Stomach (tissue), 9 donors: Measurements from ENCODE around the gene COL25A1. TPM values are rescaled to one million over a fixed set of nuclear protein-coding genes. Genes with fewer than 3 reads are reported as not detected.

ENCODE experiments used
- DNase-seq, 2 donors: peaks; one replicate each; pipeline versions ENCODE4 v3.0.0 to v3.0.0-alpha.2; 2013 to 2019
- H3K27ac ChIP-seq, 5 donors: fragments of 200-600 bp in 4 of 5; sonication (generic) in 4 of 5; one replicate each; pipeline ENCODE4 v1.5.1; 2013 to 2019; ENCODE audit warnings: mild to moderate bottlenecking in 1 of 5, moderate library complexity in 1 of 5
- H3K27me3 ChIP-seq, 3 donors: fragments of 200-600 bp; sonication (generic); one replicate each; pipeline ENCODE4 v1.5.1; 2017 to 2019; ENCODE audit warnings: mixed run types in 1 of 3
- H3K36me3 ChIP-seq, 4 donors: fragments of 200-600 bp; sonication (generic); 1 replicate in 3 of 4; 2 replicates in 1 of 4; pipeline ENCODE4 v1.5.1; 2016 to 2019
- H3K4me1 ChIP-seq, 4 donors: fragments of 200-600 bp; sonication (generic); one replicate each; pipeline ENCODE4 v1.5.1; 2016 to 2019
- H3K4me3 ChIP-seq, 4 donors: fragments of 200-600 bp; sonication (generic) in 3 of 4; one replicate each; pipeline ENCODE4 v1.5.1; 2016 to 2019; ENCODE audit warnings: mild to moderate bottlenecking in 1 of 4
- H3K9me3 ChIP-seq, 4 donors: fragments of 200-600 bp; sonication (generic); one replicate each; pipeline ENCODE4 v1.5.1; 2016 to 2019
- EP300 ChIP-seq: sonication (generic); formaldehyde crosslinking; IDR thresholded peaks from one replicate; pipeline ENCODE4 v1.6.1; 2017; ENCODE audit warnings: antibody characterized with exemption
- POLR2A ChIP-seq, 4 donors: fragments of 450-650 bp; IDR thresholded peaks; one replicate each; pipeline ENCODE4 v1.6.1; 2016; ENCODE audit warnings: antibody characterized with exemption in 4 of 4, control low read depth in 2 of 4, mild to moderate bottlenecking in 1 of 4, moderate library complexity in 1 of 4
- POLR2AphosphoS5 ChIP-seq, 3 donors: sonication (generic); formaldehyde crosslinking; IDR thresholded peaks; one replicate each; pipeline ENCODE4 v1.6.1; 2016; ENCODE audit warnings: antibody characterized with exemption in 3 of 3
- WGBS, 5 donors: extraction: QIAGEN DNeasy Blood & Tissue Kit in 3 of 5; methylation state at CpG; one replicate each; pipeline versions ENCODE4 v1.1.5 to v1.1.7; 2013 to 2018; 5-methylcytosine and 5-hydroxymethylcytosine counted together
- intact Hi-C: fragments of 100-400 bp; cut with DNase I; formaldehyde crosslinking; loops from one replicate; pipeline ENCODE4 v1.15.1; 2023; ENCODE audit warnings: low total_unique reads
- polyA plus RNA-seq, 3 donors: library from polyadenylated mRNA; stranded (reverse); fragments of 200-250 nt; gene quantifications; one replicate each; pipeline ENCODE4 v1.2.3, GENCODE V29; 2013
- total RNA-seq, 5 donors: library from RNA; depleted of rRNA; stranded (reverse); fragments of >200 nt; gene quantifications; one replicate each; pipeline versions ENCODE4 v1.1.0 to v1.2.3, GENCODE V29; 2014 to 2016
- TF ChIP-seq, protein P1 (sequence below), 7 experiments: fragments of 450-650 bp in 4 of 7; fragments of 200-600 bp in 3 of 7; sonication (generic) in 3 of 7; IDR thresholded peaks; one replicate each; pipeline ENCODE4 v1.5.1; 2016 to 2019; ENCODE audit warnings: antibody characterized with exemption in 7 of 7, control low read depth in 2 of 7, mild to moderate bottlenecking in 1 of 7
- donor health status: healthy with polysubstance abuse.
- donor health status: Bipolar disorder and iron deficiency.
- donor health status: healthy.

Gene COL25A1
- total and polyA plus RNA-seq, 8 donors, result 0.10 to 4.1 (median 1.5) TPM; not detected in 5

- no peak for DNase-seq
- H3K27ac ChIP-seq, result no peak overlapping the region
- H3K36me3 ChIP-seq, result no peaks in the 10 kb centered on the region
- no peak overlapping the region for H3K4me3 ChIP-seq
- no peaks in the 10 kb centered on the region for H3K27me3 ChIP-seq
- TF ChIP-seq POLR2A (IDR thresholded peaks at IDR 0.05) (no peak), POLR2AphosphoS5 (IDR thresholded peaks at IDR 0.05) (no peak), EP300 (no peak)
- TF ChIP-seq, protein P1, sequence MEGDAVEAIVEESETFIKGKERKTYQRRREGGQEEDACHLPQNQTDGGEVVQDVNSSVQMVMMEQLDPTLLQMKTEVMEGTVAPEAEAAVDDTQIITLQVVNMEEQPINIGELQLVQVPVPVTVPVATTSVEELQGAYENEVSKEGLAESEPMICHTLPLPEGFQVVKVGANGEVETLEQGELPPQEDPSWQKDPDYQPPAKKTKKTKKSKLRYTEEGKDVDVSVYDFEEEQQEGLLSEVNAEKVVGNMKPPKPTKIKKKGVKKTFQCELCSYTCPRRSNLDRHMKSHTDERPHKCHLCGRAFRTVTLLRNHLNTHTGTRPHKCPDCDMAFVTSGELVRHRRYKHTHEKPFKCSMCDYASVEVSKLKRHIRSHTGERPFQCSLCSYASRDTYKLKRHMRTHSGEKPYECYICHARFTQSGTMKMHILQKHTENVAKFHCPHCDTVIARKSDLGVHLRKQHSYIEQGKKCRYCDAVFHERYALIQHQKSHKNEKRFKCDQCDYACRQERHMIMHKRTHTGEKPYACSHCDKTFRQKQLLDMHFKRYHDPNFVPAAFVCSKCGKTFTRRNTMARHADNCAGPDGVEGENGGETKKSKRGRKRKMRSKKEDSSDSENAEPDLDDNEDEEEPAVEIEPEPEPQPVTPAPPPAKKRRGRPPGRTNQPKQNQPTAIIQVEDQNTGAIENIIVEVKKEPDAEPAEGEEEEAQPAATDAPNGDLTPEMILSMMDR (IDR thresholded peaks at IDR 0.05), result no peak
- no peaks in the 10 kb centered on the region for H3K4me1 ChIP-seq
- 66 to 71% (median 69%) methylated on average over 2 of the region's 2 CpGs for WGBS, 5 donors
- intact Hi-C loops, result no loop called here
- peaks cover 6 to 52% (median 34%) of the 10 kb centered on the region in 4 donors for H3K9me3 ChIP-seq
Observed at GRCh38 chr4:109319156-109319555, 16.7 kb upstream of the COL25A1 start.

DNA sequence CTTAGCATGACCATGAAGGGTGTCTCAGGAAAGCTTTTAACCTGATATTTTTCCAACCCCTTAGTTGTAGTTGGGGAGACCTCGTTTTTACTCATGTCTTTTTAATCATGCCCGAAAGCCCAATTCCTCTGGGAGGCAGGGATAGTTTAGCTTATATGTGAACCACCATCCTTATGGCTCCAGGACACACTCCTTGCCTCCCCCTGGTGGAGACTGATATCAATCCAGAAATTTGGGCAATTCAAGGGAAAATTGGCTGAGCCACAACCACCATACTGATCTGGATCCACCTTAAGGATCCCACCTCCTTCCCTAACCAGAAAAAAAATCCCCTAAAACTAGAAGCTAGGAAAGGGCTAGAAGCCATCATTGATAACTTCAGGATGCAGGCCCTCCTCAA, 13.4 kb upstream of the COL25A1 start:
- H3K4me1 ChIP-seq, result no peaks in the 10 kb centered on the region
- 79 to 92% (median 87%) methylated on average over 2 of the region's 2 CpGs for WGBS, 5 donors
- H3K36me3 ChIP-seq, result no peaks in the 10 kb centered on the region
- no peak overlapping the region for H3K27ac ChIP-seq
- peaks cover 0 to 39% (median 26%) of the 10 kb centered on the region in 4 donors for H3K9me3 ChIP-seq
- H3K27me3 ChIP-seq, result no peaks in the 10 kb centered on the region
- TF ChIP-seq EP300 (no peak), POLR2AphosphoS5 (IDR thresholded peaks at IDR 0.05) (no peak), POLR2A (IDR thresholded peaks at IDR 0.05) (no peak)
- TF ChIP-seq, protein P1 (IDR thresholded peaks at IDR 0.05), result no peak
- no peak overlapping the region for H3K4me3 ChIP-seq
- no peak for DNase-seq
- intact Hi-C loops, result no loop called here

GRCh38 chr4:109315341-109315740, 12.9 kb upstream of the COL25A1 start:
- Histone ChIP-seq H3K4me3 (no peak overlapping the region), H3K27ac (no peak overlapping the region), H3K27me3 (no peaks in the 10 kb centered on the region), H3K4me1 (no peaks in the 10 kb centered on the region), H3K36me3 (no peaks in the 10 kb centered on the region), H3K9me3 (peaks cover 0 to 35% (median 25%) of the 10 kb centered on the region in 4 donors)
- intact Hi-C loops, result no loop called here
- TF ChIP-seq POLR2A (IDR thresholded peaks at IDR 0.05), result no peak
- no peak for TF ChIP-seq EP300
- TF ChIP-seq, protein P1 (IDR thresholded peaks at IDR 0.05), result no peak
- TF ChIP-seq POLR2AphosphoS5 (IDR thresholded peaks at IDR 0.05), result no peak
- no peak for DNase-seq
- 53 to 96% (median 67%) methylated on average over 3 of the region's 3 CpGs for WGBS, 5 donors

DNA sequence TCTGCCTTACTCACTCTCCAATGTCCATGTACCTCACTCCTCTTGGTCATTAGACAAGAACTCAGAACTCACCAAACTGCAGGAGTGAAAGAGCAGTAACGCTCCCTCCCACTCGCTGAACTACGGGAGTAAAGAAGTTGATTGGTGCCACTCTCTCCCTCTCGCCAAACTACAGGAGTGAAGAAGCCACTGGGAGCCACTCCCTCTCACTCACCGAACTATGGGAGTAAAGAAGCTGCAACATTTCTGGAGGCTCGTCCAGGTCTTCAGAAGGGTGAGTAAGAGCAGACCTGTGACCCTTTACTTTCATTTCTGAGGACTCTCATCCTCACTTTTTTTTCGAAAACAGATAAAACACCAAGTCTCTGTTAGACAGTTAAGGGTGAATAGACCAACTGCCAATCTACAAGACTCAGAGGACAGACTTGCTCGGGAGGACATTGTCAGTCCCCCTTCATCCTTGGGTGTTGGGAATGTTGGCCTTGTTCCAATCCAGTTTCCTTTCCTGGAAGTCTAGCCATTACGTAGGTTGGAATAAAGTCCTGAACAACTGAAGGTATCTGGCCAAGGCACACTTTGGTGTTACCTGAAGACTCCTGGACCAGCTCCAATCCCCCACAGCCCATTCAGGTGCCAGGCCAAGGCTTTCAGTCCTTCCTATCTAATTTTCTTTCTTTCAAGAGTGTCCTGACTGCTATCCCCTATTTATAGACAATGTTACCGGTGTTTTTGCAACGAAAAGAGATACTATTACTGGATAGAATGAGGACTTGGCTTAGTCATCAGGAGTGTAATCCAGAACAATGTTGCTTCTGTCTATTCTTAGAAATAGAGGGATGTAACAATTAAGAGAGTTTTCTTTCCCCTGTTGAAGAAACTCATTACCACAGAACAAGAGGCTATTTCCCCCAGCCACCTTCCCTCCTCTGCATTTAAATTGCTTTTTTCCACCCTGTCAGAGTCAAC, 11.0 kb upstream of the COL25A1 start:
- no peaks in the 10 kb centered on the region for H3K36me3 ChIP-seq
- DNase-seq, result no peak
- no peak overlapping the region for H3K4me3 ChIP-seq
- TF ChIP-seq POLR2AphosphoS5 (IDR thresholded peaks at IDR 0.05) (no peak), EP300 (no peak), POLR2A (IDR thresholded peaks at IDR 0.05) (no peak)
- TF ChIP-seq, protein P1 (IDR thresholded peaks at IDR 0.05), result no peak
- no peak overlapping the region for H3K27ac ChIP-seq
- WGBS, 5 donors, result 85 to 88% (median 87%) methylated on average over 11 of the region's 11 CpGs
- intact Hi-C loops, result no loop called here
- H3K4me1 ChIP-seq, result no peaks in the 10 kb centered on the region
- H3K9me3 ChIP-seq, result peaks cover 0 to 29% (median 25%) of the 10 kb centered on the region in 4 donors
- no peaks in the 10 kb centered on the region for H3K27me3 ChIP-seq
